HG03064 (cell line): ENCODE data around the gene HSD17B1.

Experiments used
- ATAC-seq: cut with Tn5 transposase; IDR thresholded peaks from one replicate; pipeline ENCODE4 v1.9.1; 2021; ENCODE audit warnings: low read depth; ENCODE audit not compliant: unreplicated experiment

Gene HSD17B1

DNA sequence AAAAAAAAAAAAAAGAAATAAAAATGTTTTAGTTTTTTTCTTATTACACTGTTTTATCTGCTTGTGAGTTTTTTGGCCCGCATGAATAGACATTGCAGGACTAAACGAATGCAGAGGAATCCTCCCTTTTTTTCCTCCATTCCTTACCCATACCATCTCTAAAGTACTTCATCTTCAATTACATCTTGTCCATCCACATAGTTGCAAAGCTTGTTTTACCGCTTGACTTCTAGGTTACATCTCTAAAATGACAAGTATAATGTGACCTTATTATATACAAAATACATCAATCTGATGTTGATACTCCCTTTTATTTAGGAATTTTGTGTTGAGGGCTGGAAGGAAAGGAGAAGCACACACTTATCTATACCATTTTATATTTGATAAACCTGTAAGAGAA is 43.7 kb downstream of the HSD17B1 start:
- ATAC-seq: no peak

DNA sequence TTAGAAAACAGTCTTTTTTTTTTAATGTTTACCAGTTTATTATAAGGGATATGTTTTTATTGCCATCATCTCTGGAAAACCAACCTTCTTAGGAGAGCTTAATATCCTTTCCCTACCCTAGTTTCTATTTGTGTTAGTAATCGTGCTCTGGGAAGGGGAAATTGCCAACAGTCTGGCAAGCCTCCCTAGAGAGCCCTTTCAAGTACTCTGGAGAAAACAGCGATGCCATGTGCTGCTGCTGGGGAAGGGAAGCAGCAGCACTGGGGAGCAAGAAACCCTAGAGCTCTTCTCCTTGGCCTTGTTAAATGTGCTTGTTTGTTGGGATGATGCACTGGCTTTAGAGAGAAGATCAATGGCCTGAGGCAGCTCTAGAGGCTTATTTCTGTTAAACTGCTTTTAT is 46.2 kb downstream of the HSD17B1 start:
- ATAC-seq: no peak

DNA sequence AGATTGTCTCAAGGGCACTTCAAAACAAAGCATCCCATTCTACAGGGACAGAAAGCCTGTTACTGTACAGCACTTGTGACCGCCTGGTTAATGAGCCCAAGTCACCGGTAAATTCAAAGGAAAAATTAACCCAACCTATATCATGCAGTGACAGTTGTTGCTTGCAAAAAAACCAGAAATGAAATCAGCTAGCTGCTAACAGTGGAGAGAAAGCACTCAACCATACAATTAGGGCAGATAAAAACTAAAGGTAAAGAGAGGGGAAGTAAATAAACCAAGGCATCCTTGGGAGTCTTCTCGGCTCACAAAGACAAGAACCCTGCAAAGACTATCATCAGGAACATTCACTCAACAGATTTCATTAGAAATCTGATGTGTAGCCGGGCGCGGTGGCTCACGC is 50.6 kb downstream of the HSD17B1 start:
- no peak for ATAC-seq
